GM19035 (cell line): ENCODE results near the gene METTL26.
A peak's percentile ranks its signal among the peaks of the same experiment; 100 is the strongest.

Experiments
- ATAC-seq: cut with Tn5 transposase; IDR thresholded peaks from one replicate; pipeline ENCODE4 v1.9.1; 2021; ENCODE audit not compliant: unreplicated experiment

The METTL26 gene

GRCh38 chr16:675884-676564 is 39.9 kb upstream of the METTL26 start:
- ATAC-seq = no peak

GRCh38 chr16:674968-675883 is 39.1 kb upstream of the METTL26 start, which contains the start of gene RHBDL1:
Gene RHBDL1, plus strand, starts transcription at chr16:675671. Its CDS starts 120 bp downstream, at chr16:675791.
- no peak for ATAC-seq

DNA sequence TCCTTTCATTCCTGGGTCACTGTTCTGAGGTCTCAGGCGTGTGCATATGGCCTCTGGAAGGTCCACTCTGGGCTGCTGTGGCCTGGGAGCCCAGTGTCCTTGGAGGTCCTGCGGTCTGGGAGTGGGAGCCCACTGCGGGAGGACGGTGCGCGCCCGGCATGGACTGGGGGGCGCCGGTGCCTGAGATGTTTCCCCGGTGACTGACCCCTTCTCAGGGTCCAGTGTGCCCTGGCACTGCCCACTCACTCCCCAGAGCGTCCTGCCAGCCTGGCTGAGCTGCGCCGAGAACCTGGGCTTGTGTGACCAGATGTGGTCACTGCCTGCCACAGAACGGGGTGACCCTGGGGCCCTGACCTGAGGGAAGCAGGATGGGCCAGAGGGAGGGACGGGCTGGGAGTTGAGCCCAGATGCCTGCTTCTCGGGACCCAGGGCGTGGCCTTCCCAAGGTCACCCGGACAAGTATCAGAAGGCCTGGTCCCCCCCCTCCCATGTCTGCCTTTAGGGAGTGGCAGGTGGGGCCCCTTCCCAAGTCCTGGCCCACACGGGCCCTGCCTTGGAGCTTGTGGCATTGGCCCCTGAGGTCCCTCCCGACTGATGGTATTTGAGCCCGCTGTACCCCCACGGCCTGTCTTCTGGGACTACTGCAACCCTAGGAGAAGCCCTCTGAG is 38.2 kb upstream of the METTL26 start:
- no peak for ATAC-seq

DNA sequence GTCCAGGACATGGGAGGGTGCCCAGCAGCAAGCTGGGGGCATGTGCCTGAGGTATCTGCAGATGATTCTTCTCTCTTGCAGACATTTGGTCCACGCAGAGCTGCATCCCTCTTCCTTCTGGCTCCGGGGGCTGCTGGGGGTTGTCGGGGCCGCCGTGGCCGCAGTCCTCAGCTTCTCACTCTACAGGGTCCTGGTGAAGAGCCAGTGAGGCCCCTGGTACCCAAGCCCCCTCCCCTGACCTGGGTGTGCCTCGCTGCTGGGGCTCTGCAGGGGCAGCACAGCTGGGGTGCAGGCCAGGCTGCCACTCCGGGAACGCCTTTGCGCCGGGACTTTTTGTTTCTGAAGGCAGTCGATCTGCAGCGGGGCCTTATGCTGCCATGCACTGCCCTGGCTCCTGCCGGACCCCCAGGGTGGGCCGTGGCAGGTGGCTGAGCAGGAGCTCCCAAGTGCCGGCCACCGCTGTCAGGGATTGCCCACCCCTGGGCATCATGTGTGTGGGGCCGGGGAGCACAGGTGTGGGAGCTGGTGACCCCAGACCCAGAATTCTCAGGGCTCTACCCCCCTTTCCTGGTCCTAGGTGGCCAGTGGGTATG is 37.4 kb upstream of the METTL26 start:
- no peak for ATAC-seq

DNA sequence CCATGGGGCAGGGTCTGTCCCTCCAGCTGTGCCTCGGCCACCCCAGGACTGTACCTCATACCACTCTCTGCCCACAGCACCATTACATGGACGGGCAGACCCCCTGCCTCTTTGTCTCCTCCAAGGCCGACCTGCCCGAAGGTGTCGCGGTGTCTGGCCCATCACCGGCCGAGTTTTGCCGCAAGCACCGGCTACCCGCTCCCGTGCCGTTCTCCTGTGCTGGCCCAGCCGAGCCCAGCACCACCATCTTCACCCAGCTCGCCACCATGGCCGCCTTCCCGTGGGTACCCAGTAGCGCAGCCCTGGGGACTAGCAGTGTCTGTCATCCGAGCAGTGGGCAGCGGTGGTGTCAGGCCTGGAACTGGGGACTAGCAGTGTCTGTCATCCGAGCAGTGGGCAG is 36.7 kb upstream of the METTL26 start:
- ATAC-seq = no peak

DNA sequence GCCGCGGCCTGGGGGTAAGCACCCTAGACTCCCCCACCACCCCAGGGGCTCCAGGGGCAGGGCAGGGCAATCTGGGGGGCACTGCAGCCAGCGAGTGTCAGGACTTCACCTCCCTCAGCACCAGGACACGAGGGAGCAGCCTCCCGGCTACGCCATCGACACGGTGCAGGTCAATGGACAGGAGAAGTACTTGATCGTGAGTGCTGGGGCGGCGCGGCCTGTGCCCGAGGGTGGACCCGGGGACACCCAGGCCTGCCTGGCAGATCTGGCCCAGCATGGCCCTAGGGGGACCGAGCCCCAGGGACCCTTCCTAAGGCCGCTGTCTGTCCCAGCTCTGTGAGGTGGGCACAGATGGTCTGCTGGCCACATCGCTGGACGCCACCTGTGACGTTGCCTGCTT is 36.3 kb upstream of the METTL26 start:
- ATAC-seq = no peak

- no peak for ATAC-seq
Observed at GRCh38 chr16:671353-672131, 35.4 kb upstream of the METTL26 start.

GRCh38 chr16:670485-671352 is 34.6 kb upstream of the METTL26 start:
- no peak for ATAC-seq

DNA sequence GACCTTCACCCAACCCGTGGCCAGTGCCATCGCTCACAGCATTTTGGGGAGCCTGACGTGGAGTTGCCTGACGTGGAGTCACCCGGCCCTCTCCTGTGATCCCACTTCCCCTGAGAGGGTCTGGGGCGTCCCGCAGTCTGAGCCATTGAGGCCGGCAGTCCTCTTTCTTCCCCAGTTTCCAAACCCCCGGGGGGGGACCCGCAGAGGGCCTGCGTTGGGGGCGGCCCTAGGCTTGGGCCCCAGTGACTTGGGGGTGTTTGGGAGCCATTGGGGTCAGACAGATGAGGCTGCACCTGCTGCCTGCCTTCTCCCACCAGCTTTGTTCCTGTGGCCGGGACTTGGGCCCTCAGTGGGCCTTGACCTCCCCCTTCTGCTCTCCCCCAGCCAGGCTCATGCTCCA is 33.6 kb upstream of the METTL26 start:
- ATAC-seq = no peak

- peak; percentile 7 for ATAC-seq
Observed at GRCh38 chr16:668519-669171, 32.5 kb upstream of the METTL26 start.

- ATAC-seq = peak; percentile 80
Observed at GRCh38 chr16:667780-668518, 31.8 kb upstream of the METTL26 start, which contains the start of gene RHOT2. Gene RHOT2, plus strand, starts transcription at chr16:668132. Its CDS starts 68 bp downstream, at chr16:668200.

DNA sequence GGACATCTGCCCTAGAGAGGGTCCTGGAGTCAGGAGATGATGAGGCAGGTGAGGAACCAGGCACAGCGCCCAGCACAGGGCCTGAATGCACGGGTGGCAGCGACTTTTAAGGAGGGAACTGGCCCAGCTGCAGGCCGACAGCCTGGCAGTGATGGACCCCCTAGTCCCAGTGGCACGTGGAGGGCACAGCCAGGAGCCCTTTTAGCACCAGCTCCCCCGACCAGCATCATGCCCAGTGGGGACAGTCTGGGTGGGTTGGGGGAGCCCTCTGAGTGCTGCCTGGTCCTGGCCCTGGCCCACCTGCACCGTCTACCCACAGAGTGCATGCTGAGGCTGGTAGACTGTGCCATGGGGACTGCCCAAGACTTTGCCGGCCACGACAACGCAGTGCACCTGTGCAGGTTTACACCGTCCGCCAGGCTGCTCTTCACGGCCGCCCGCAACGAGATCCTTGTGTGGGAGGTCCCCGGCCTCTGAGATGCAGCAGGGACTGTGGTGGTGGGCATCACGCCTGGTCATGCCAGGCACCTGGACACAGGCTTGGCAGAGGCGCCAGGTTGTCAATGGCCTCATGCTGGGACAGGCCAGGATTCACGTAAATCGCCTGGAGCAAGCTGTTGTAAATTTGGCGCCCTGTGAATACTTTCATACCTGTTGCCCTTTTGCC is 31.1 kb upstream of the METTL26 start:
- ATAC-seq = no peak

- no peak for ATAC-seq
Observed at GRCh38 chr16:666572-666971, 30.5 kb upstream of the METTL26 start.

DNA sequence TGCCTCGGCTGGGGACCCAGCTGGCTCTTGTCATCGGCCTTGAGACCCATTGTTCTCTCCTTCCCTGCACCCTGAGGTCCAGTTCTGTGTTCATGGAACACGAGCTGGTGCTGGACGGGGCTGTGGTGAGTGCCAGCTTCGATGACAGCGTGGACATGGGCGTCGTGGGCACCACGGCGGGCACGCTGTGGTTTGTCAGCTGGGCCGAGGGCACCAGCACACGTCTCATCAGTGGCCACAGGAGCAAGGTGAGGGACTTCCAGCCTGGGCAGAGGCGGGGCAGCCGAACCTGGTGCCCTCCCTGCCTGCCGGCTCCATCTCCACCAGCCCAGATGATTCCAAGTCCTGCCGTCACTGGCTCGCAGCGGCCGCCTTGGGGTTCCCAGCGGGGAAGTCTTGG is 26.5 kb upstream of the METTL26 start:
- no peak for ATAC-seq

DNA sequence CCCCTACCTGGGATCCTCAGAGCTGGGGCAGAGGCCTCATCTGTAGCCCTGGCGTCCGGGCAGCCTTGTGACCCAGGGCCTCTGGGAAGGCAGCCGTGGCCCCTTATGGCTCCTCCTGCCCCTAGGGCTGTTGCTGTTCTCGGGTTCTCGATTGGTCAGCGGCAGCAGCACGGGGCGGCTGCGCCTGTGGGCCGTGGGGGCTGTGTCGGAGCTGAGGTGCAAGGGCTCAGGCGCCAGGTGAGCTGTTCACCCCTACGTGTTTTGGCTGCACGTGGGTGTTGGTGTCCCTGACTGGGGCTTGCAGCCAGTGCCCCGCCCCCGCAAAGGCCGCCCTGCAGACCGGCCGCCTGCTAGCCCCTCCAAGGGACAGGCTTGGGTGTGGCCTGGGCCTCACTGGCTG is 26.0 kb upstream of the METTL26 start:
- no peak for ATAC-seq

- peak; percentile 21 for ATAC-seq
Observed at GRCh38 chr16:661184-661821, 25.2 kb upstream of the METTL26 start.
